Epithelial cell of proximal tubule (primary cell): ENCODE results near the gene EHHADH. TPM values are rescaled to one million over a fixed set of nuclear protein-coding genes. Genes with fewer than 3 reads are reported as not detected.

Experiments used
- DNase-seq: peaks from one replicate; pipeline ENCODE4 v3.0.0-alpha.2; 2011; ENCODE audit warnings: low read depth
- H3K4me3 ChIP-seq: 2 replicates; pipeline ENCODE4 v1.5.1; 2011; ENCODE audit warnings: low read depth, mild to moderate bottlenecking, low read length
- total RNA-seq: library from RNA; depleted of rRNA; stranded (reverse); fragments of >200 nt; gene quantifications from 2 replicates; pipeline ENCODE4 v1.2.3, GENCODE V29; 2015
- TF ChIP-seq, protein P1 (sequence below): conservative IDR thresholded peaks from 2 replicates; pipeline ENCODE4 v1.5.1; 2012; ENCODE audit warnings: low read depth, mild to moderate bottlenecking, low read length

EHHADH gene
- total RNA-seq, 1 donor from 2014 or later = 9.3 TPM

DNA sequence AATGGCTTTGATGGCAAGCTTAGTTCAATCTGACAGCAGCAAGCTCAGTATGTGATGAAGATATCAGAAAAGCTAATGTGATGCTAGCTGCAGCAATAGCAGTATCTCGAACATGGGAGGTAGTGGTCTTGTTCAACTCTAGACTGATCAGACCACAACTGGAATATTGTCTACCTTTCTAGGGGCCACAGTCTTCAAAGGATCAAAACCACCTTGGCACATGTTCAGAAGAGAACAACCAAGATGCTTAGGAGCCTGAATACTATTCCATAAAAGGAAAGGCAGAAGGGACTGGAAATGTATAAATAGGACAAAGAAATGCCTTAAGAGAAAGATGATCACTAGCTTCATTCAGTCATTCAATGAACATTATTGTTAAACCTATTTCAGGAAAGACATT is 103.3 kb downstream of the EHHADH start:
- H3K4me3 ChIP-seq = no peak overlapping the region
- TF ChIP-seq, protein P1, sequence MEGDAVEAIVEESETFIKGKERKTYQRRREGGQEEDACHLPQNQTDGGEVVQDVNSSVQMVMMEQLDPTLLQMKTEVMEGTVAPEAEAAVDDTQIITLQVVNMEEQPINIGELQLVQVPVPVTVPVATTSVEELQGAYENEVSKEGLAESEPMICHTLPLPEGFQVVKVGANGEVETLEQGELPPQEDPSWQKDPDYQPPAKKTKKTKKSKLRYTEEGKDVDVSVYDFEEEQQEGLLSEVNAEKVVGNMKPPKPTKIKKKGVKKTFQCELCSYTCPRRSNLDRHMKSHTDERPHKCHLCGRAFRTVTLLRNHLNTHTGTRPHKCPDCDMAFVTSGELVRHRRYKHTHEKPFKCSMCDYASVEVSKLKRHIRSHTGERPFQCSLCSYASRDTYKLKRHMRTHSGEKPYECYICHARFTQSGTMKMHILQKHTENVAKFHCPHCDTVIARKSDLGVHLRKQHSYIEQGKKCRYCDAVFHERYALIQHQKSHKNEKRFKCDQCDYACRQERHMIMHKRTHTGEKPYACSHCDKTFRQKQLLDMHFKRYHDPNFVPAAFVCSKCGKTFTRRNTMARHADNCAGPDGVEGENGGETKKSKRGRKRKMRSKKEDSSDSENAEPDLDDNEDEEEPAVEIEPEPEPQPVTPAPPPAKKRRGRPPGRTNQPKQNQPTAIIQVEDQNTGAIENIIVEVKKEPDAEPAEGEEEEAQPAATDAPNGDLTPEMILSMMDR = no peak
- DNase-seq = no peak

DNA sequence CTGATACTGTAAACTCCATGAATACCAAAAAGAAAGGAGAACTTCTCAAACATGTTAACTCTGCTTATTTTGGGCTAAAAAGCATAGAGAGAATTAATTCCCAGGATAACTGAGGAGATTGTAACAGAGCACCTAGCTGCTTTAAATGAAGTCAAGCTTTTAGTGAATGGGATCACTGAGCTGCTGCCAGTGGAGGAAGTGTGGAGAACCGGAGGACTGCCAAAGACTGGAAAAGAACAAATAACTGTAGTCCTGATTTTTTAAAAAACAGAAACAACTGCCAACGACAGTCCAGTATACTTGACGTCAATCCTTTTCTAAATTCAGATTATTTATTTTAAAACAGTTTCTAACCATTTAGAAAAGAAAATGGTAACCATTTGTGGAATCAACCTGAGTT is 104.3 kb downstream of the EHHADH start:
- TF ChIP-seq, protein P1 = no peak
- no peak overlapping the region for H3K4me3 ChIP-seq
- DNase-seq = no peak

DNA sequence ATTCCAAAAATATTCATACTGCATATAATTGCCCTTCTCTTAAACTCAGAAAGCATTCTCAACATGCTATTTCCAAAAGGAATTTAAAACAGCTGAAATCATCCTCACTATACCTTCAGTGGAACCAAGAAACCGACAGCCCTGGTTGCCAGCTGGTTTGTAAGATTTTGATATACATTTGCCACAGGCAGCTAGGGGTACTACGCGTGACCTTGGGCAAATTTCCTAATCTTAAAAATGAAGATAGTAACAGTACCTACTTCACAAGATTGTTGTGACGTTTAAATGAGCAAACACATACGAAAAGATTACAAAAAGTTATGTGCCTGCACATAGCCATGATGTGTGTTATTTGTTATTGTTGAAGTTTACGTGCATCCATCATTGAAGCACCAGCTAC is 108.3 kb downstream of the EHHADH start:
- H3K4me3 ChIP-seq = no peak overlapping the region
- TF ChIP-seq, protein P1 = no peak
- no peak for DNase-seq

DNA sequence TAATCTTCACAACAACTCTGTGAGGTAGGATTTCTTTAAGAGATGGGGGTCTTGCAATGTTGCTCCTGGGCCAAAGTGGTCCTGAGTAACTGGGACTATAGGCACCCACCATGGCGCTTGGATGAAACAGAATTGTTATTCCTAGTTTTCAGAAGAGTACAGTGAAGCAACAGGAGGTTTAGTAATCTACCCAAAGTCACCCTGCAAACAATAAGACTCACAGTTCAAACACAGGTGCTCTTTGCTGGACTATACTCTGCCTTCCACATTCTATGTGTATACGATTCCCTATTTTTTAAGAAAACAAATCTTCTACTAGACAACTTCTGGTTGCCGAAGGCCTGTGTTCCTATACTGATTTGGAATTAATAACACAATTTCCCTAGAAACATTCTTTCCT is 109.1 kb downstream of the EHHADH start:
- H3K4me3 ChIP-seq = no peak overlapping the region
- DNase-seq = no peak
- TF ChIP-seq, protein P1 = no peak

Other genes starting within 250 kb of the EHHADH start
- 0.63 and 0.72 TPM in 2 replicates for gene C3orf70, start 101.0 kb downstream of the EHHADH start, total RNA-seq
- 14.5 and 20.0 TPM in 2 replicates for gene MAP3K13, start 109.1 kb upstream of the EHHADH start, total RNA-seq
- gene TMEM41A, start 245.0 kb upstream of the EHHADH start, total RNA-seq = 14.6 and 16.2 TPM in 2 replicates